HuH-7.5 (cell line): Measurements from ENCODE around the gene TTLL10.

Source experiments
- DNase-seq: peaks from one replicate; pipeline ENCODE4 v3.0.0; 2011; ENCODE audit warnings: low spot score

The TTLL10 gene

GRCh38 chr1:1207571-1207892, 33.9 kb downstream of the TTLL10 start:
- DNase-seq = no peak

- DNase-seq = no peak
Measured at GRCh38 chr1:1208713-1209433, 35.2 kb downstream of the TTLL10 start.

DNA sequence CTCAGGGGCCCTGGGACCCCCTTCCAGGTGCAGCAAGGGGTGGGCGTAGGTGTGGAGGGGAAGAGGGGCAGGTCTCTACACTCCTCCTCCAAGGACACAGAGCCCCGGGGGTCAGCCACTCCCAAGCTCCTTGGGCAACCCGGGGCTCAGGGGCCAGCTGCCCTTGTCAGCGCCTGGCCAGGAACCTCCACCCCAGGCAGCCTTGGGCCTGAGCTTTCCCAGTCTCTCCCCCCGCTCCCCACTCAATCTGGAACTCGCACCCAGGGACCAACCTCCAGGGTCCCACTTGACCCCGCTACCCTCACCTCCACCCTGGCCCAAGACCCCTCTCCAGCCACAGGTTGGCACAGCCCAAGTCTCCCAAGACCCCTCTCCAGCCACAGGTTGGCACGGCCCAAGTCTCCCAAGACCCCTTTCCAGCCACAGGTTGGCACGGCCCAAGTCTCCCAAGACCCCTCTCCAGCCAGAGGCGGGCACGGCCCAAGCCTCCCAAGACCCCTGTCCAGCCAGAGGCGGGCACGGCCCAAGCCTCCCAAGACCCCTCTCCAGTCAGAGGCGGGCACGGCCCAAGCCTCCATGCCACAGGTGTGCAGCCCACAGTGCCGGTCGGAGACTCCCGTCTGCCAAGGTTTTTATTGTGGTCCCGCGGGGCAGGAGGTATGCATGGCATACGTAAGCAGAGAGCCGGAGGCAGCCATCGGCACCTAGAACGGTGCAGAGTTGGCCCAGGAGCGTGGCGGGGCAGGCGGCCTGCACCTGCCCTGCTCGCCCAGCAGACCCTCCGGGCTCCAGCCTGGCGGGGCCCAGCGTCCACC, 37.3 kb downstream of the TTLL10 start:
- DNase-seq = no peak

- DNase-seq = no peak
Measured at GRCh38 chr1:1211541-1212441, 38.1 kb downstream of the TTLL10 start.

DNA sequence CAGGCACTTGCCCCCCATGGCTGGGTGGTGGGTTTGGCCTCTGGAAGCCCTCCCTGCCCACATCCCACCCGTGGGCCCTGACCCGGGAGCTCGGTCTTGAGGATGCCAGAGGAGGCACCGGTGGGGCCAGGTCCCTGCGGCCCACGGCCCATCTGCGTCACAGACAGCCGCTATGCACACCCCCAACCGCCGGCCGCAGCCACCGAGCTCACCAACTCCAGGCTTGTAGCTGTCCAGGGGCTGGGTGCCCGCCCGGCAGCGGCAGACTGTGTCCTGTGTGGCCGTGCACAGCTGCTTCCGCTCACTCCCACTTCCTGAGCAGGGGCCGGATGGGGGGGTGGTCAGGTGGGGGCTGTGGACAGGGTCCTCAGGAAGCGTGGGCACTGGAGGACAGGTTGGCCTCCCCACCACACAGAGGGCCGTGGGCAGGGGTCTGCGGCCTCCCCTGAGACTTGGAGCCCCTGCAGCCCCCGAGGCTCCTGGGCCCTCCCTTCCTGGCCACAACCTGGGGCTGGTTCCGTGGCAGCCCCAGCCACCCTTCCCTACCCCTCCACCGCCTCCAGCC, 39.2 kb downstream of the TTLL10 start:
- DNase-seq = no peak

GRCh38 chr1:1213345-1214265, 39.9 kb downstream of the TTLL10 start, which contains the start of gene TNFRSF4:
TNFRSF4 (minus strand) TSS chr1:1214153; CDS start chr1:1214127, 26 bp downstream.
- DNase-seq = no peak

GRCh38 chr1:1215080-1215676, 41.5 kb downstream of the TTLL10 start:
- no peak for DNase-seq

DNA sequence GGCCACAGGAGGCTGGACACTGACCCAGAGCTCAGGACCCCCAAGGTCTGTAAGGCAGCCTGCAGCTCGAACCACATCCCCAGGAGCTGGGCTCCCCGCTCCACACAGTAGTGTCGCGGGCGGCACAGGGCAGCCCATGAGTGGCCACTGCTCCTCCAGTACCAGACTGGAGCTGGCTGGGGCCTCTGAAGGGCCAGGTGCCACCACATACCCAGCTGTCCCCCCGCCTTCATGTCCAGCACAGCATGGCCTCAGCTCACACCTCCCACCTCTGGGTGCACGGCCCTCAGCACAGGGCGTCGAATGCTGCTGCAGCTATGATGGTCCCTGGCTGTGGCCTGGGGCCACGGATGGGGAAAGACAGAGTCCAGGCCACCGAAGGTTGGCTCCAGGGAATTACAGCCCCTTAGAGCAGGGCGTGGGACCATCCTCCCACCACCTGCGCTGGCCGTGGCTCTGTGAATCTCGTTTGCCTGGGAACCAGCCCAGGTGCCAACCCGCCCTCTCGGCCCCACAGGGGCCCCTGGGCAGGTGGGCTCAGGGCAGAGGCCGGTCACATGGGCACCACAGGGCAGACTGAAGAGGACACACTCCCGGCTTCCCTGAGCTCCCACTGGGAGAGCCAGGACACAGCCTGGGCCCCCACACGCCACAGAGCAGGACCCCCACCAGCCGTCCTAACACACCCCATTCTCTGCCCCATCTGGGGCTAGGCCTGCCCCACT, 42.4 kb downstream of the TTLL10 start:
- DNase-seq = no peak

- no peak for DNase-seq
Measured at GRCh38 chr1:1216770-1217620, 43.3 kb downstream of the TTLL10 start.

- DNase-seq = no peak
Measured at GRCh38 chr1:1217621-1218523, 44.2 kb downstream of the TTLL10 start.

DNA sequence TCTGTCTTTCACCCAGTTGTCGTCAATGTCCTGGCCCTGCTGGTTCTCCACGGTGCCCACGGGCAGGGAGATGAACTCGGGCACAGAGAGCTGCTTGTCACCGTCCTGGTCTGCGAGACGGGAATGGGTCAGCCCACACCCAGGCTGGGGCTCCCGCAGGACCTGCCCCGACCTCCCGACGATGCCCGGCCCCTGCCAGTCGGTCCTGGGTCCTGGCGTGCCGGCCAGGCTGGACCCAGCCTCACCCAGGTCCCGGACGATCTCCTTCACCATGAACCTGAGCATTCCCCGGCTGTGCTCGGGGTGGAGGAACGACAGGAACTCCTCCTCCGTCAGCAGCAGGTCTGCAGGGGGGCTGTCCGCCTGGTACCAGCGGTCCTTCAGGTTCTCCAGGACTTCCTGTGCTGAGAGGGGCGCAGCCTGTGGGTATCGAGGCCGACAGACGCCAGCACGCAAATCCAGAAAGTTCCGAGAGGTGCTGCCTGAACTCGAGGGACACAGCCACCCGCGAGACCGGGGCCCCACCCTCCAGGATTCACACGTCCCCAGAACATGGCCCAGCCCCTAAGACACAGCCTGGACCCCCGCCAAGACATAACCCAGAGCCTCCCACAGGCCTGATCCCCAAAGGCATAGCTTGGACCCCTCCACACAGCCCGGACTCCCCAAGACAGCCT, 45.0 kb downstream of the TTLL10 start:
- no peak for DNase-seq

DNA sequence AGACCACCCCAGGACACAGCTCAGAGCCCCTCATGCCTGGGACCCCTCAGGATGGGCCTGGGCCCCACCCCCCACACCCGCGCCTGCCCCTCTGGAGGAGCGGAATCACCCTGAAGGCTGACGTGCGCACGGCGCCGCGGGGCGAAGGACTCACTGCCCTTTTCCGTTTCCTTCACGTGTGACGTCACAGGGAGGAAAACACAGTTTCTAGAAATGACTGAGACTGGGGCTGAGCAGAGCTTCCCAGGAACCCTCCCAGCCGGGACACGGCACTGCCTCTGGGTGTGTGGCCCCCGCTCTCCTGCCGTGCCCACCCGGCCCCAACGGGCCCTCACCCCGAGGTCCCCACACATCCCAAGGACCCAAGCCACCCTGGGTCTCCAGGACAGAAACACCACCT, 45.7 kb downstream of the TTLL10 start:
- no peak for DNase-seq

DNA sequence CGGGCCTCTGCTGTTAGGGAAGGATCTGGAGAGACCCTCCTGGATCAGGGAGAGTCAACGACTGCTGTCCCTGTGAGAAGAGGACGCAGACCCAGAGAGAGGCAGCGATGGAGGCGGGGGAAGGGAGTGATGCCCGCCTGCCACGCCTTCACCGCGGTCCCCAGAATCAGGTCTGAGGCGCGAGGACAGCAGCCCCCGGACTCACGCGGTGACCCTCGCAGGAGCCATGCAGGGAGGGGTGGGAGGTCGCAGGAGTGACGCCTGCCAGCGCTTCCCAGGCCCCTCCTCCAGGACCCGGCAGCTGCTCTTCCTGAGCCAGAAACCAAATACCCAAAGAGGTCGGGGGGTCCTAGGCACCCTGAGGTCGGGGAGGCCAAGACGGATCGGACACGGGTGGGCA, 46.5 kb downstream of the TTLL10 start:
- DNase-seq = no peak

GRCh38 chr1:1221887-1222574, 48.4 kb downstream of the TTLL10 start:
- no peak for DNase-seq

DNA sequence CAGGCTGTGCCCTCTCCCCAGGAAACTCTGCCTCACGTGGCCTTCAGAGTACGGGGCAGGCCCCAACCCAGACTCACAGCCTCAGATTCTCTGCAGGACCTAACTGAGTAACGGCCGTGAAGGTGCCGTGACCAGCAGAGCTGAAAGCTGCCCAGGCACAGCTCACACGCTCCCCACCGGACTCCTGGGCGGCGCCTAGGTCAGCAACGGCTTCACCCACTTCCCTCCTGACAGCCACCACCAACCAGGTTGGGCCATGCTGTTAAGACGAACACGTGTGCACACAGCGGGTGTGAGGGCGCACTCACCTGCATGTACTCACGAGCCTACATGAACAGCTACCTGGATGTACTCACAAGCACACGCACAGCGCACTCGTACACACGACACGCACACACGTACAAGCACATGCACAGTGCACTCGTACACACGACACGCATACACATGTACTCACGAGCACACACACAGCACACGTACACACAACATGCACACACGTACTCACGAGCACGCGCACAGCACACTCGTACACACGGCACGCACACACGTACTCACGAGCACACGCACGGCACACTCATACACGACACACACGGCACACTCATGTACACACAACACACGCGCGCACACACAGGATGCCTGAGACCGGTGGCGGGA, 49.0 kb downstream of the TTLL10 start:
- DNase-seq = no peak

GRCh38 chr1:1223321-1223720, 49.6 kb downstream of the TTLL10 start:
- DNase-seq = no peak
